Hematopoietic multipotent progenitor cell treated with erythropoietin and hydrocortisone succinate and interleukin-3 and kit ligand, for 15 days (in vitro differentiated cells): ENCODE results near the gene ZNF335.
"Not testable (repeated sequence)": the region's sequence is repeated elsewhere in the genome, so short reads cannot be mapped to it uniquely, and the experiment has no call there.

ENCODE experiments used
- DNase-seq: peaks from one replicate; pipeline ENCODE4 v3.0.0-alpha.2; 2015; ENCODE audit warnings: low spot score

Gene ZNF335

GRCh38 chr20:45970646-45971424 lies 1.2 kb downstream of the ZNF335 start:
- DNase-seq, result no peak

- peak; percentile 72 for DNase-seq
Measured at GRCh38 chr20:45969712-45970634, 2.0 kb downstream of the ZNF335 start.

- no peak for DNase-seq
Measured at GRCh38 chr20:45968801-45969711, 2.9 kb downstream of the ZNF335 start.

GRCh38 chr20:45968081-45968671 lies 3.8 kb downstream of the ZNF335 start:
- no peak for DNase-seq

GRCh38 chr20:45967551-45968080 lies 4.4 kb downstream of the ZNF335 start:
- DNase-seq, result no peak

- DNase-seq, result no peak
Measured at GRCh38 chr20:45965169-45966002, 6.6 kb downstream of the ZNF335 start.

GRCh38 chr20:45964006-45964400 lies 8.0 kb downstream of the ZNF335 start:
- DNase-seq, result no peak

- DNase-seq, result peak; percentile 74
Measured at GRCh38 chr20:45963059-45964005, 8.7 kb downstream of the ZNF335 start.

GRCh38 chr20:45962031-45962755 lies 9.8 kb downstream of the ZNF335 start:
- DNase-seq, result no peak

GRCh38 chr20:45959956-45960630 lies 11.9 kb downstream of the ZNF335 start:
- DNase-seq, result no peak

GRCh38 chr20:45959126-45959525 lies 12.9 kb downstream of the ZNF335 start:
- no peak for DNase-seq

- no peak for DNase-seq
Measured at GRCh38 chr20:45958593-45958992, 13.4 kb downstream of the ZNF335 start.

- DNase-seq, result no peak
Measured at GRCh38 chr20:45957021-45957941, 14.7 kb downstream of the ZNF335 start.

GRCh38 chr20:45956326-45956725 lies 15.7 kb downstream of the ZNF335 start:
- not testable (repeated sequence) for DNase-seq

GRCh38 chr20:45953672-45954071 lies 18.3 kb downstream of the ZNF335 start:
- no peak for DNase-seq

GRCh38 chr20:45952861-45953260 lies 19.1 kb downstream of the ZNF335 start:
- no peak for DNase-seq
